ENCODE results near the gene TECPR2. TPM values are rescaled to one million over a fixed set of nuclear protein-coding genes. Genes with fewer than 3 reads are reported as not detected.

The TECPR2 gene
- polyA plus RNA-seq, 1 donor (not counting 4 experiments of a cell fraction or from before 2014, with no cell fraction given) = 8.3 TPM

- no peak overlapping the region for H3K9ac ChIP-seq (ENCODE audit: control insufficient read depth, extremely low read depth, insufficient read depth, low read length)
- H3K79me2 ChIP-seq (ENCODE audit: control insufficient read depth, insufficient read depth, low read length) = no peaks in the 10 kb centered on the region
- no peak overlapping the region for H3K4me3 ChIP-seq (ENCODE audit: control insufficient read depth in 2 of 3, extremely low read depth in 1 of 3, insufficient read depth in 2 of 3, low read depth in 1 of 3, low read length in 3 of 3)
- no peak overlapping the region for H3K4me2 ChIP-seq (ENCODE audit: control insufficient read depth, extremely low read depth, insufficient read depth, low read depth, low read length)
- no peak overlapping the region for H2AFZ ChIP-seq (ENCODE audit: control insufficient read depth, low read length)
- no peaks in the 10 kb centered on the region for H3K9me3 ChIP-seq (ENCODE audit: control insufficient read depth, low read depth, low read length)
- peaks cover 11 to 15% of the 10 kb centered on the region in 2 experiments for H3K36me3 ChIP-seq (ENCODE audit: control insufficient read depth in 2 of 2, extremely low read depth in 1 of 2, insufficient read depth in 2 of 2, low read length in 2 of 2)
- H3K9me1 ChIP-seq (ENCODE audit: control insufficient read depth, extremely low read depth, insufficient read depth, low read length) = no peaks in the 10 kb centered on the region
- FAIRE-seq (no peak), DNase-seq (ENCODE audit: low read depth, low spot score) (no peak)
- H3K27me3 ChIP-seq (ENCODE audit: control insufficient read depth, extremely low read depth, insufficient read depth, low read length) = no peaks in the 10 kb centered on the region
- no peaks in the 10 kb centered on the region for H4K20me1 ChIP-seq (ENCODE audit: control insufficient read depth, extremely low read depth, insufficient read depth, low read length)
- TF ChIP-seq EZH2 (IDR thresholded peaks at IDR 0.05; ENCODE audit: low read length) (no peak), CTCF (optimal IDR thresholded peaks at IDR 0.05 in 1 of 3, IDR thresholded peaks at IDR 0.05 in 1 of 3, conservative IDR thresholded peaks at IDR 0.05 in 1 of 3; ENCODE audit: extremely low read depth in 1 of 3, insufficient read depth in 2 of 3, low read length in 3 of 3) (no peak)
- dilution Hi-C loops (cut with MboI; ENCODE audit: extremely low pct_ligation_motif_present, low sequenced_read_pairs) = no loop called here
- H3K27ac ChIP-seq (ENCODE audit: control insufficient read depth, insufficient read depth, low read length) = no peak overlapping the region
- no peaks in the 10 kb centered on the region for H3K4me1 ChIP-seq (ENCODE audit: control insufficient read depth, extremely low read depth, insufficient read depth, low read length)
Measured at GRCh38 chr14:102341566-102341965, 21.2 kb upstream of the TECPR2 start.

- H2AFZ ChIP-seq (ENCODE audit: control insufficient read depth, low read length) = no peak overlapping the region
- FAIRE-seq = no peak
- dilution Hi-C loops (cut with MboI; ENCODE audit: extremely low pct_ligation_motif_present, low sequenced_read_pairs) = no loop called here
Measured at GRCh38 chr14:102342238-102342637, 20.5 kb upstream of the TECPR2 start.

More at GRCh38 chr14:102342238-102342637, 20.5 kb upstream of the TECPR2 start:
- H3K36me3 ChIP-seq (ENCODE audit: control insufficient read depth in 2 of 2, extremely low read depth in 1 of 2, insufficient read depth in 2 of 2, low read length in 2 of 2) = peaks cover 11 to 15% of the 10 kb centered on the region in 2 experiments
- H3K27ac ChIP-seq (ENCODE audit: control insufficient read depth, insufficient read depth, low read length) = no peak overlapping the region
- TF ChIP-seq EZH2 (IDR thresholded peaks at IDR 0.05; ENCODE audit: low read length) = no peak
- no peak for TF ChIP-seq CTCF (optimal IDR thresholded peaks at IDR 0.05 in 1 of 3, IDR thresholded peaks at IDR 0.05 in 1 of 3, conservative IDR thresholded peaks at IDR 0.05 in 1 of 3; ENCODE audit: extremely low read depth in 1 of 3, insufficient read depth in 2 of 3, low read length in 3 of 3)
- no peaks in the 10 kb centered on the region for H3K9me3 ChIP-seq (ENCODE audit: control insufficient read depth, low read depth, low read length)
- H3K4me1 ChIP-seq (ENCODE audit: control insufficient read depth, extremely low read depth, insufficient read depth, low read length) = no peaks in the 10 kb centered on the region
- H3K4me3 ChIP-seq (ENCODE audit: control insufficient read depth in 2 of 3, extremely low read depth in 1 of 3, insufficient read depth in 2 of 3, low read depth in 1 of 3, low read length in 3 of 3) = no peak overlapping the region
- DNase-seq (ENCODE audit: low read depth, low spot score) = no peak
- H3K9ac ChIP-seq (ENCODE audit: control insufficient read depth, extremely low read depth, insufficient read depth, low read length) = no peak overlapping the region
- no peaks in the 10 kb centered on the region for H3K27me3 ChIP-seq (ENCODE audit: control insufficient read depth, extremely low read depth, insufficient read depth, low read length)
- no peaks in the 10 kb centered on the region for H3K79me2 ChIP-seq (ENCODE audit: control insufficient read depth, insufficient read depth, low read length)
- no peak overlapping the region for H3K4me2 ChIP-seq (ENCODE audit: control insufficient read depth, extremely low read depth, insufficient read depth, low read depth, low read length)
- H4K20me1 ChIP-seq (ENCODE audit: control insufficient read depth, extremely low read depth, insufficient read depth, low read length) = no peaks in the 10 kb centered on the region
- no peaks in the 10 kb centered on the region for H3K9me1 ChIP-seq (ENCODE audit: control insufficient read depth, extremely low read depth, insufficient read depth, low read length)
